NCI-H1092 treated with DMSO at 0.1 percent for 48 hours (cell line): Measurements from ENCODE around the gene GSTM4.
"Not testable (repeated sequence)": the region's sequence is repeated elsewhere in the genome, so short reads cannot be mapped to it uniquely, and the experiment has no call there.

ENCODE experiments used
- DNase-seq: peaks from one replicate; lab custom pipeline; 2025; lab: John Stamatoyannopoulos, UW

Gene GSTM4

GRCh38 chr1:109639841-109640184 is 16.1 kb upstream of the GSTM4 start:
- DNase-seq = no peak

GRCh38 chr1:109640285-109640865 is 15.5 kb upstream of the GSTM4 start:
- peak; percentile 45 for DNase-seq

GRCh38 chr1:109641078-109641740 is 14.7 kb upstream of the GSTM4 start:
- DNase-seq = no peak

GRCh38 chr1:109641861-109642260 is 14.0 kb upstream of the GSTM4 start:
- DNase-seq = no peak

- no peak for DNase-seq
Observed at GRCh38 chr1:109642626-109643025, 13.3 kb upstream of the GSTM4 start.

- peak; percentile 57 for DNase-seq
Observed at GRCh38 chr1:109643385-109644230, 12.3 kb upstream of the GSTM4 start.

- no peak for DNase-seq
Observed at GRCh38 chr1:109644670-109645069, 11.2 kb upstream of the GSTM4 start.

- DNase-seq = peak; percentile 43
Observed at GRCh38 chr1:109649491-109649914, 6.4 kb upstream of the GSTM4 start.

- no peak for DNase-seq
Observed at GRCh38 chr1:109650609-109651008, 5.3 kb upstream of the GSTM4 start.

GRCh38 chr1:109652402-109652801 is 3.5 kb upstream of the GSTM4 start:
- no peak for DNase-seq

- DNase-seq = no peak
Observed at GRCh38 chr1:109653306-109653705, 2.6 kb upstream of the GSTM4 start.

GRCh38 chr1:109654519-109654918 is 1.4 kb upstream of the GSTM4 start:
- DNase-seq = no peak

- no peak for DNase-seq
Observed at GRCh38 chr1:109657395-109657794, 1.5 kb downstream of the GSTM4 start.

GRCh38 chr1:109657970-109658369 is 2.1 kb downstream of the GSTM4 start:
- DNase-seq = no peak

- no peak for DNase-seq
Observed at GRCh38 chr1:109658533-109659042, 2.7 kb downstream of the GSTM4 start.

- DNase-seq = no peak
Observed at GRCh38 chr1:109659145-109659544, 3.2 kb downstream of the GSTM4 start.

GRCh38 chr1:109659997-109660690 is 4.2 kb downstream of the GSTM4 start:
- peak; percentile 28 for DNase-seq

- DNase-seq = not testable (repeated sequence)
Observed at GRCh38 chr1:109660691-109661026, 4.8 kb downstream of the GSTM4 start.

- DNase-seq = no peak
Observed at GRCh38 chr1:109661391-109661790, 5.5 kb downstream of the GSTM4 start.

- no peak for DNase-seq
Observed at GRCh38 chr1:109664671-109665070, 8.8 kb downstream of the GSTM4 start.

- DNase-seq = peak; percentile 33
Observed at GRCh38 chr1:109667452-109668122, 11.7 kb downstream of the GSTM4 start, which contains the start of gene GSTM2. TSS of gene GSTM2 (plus strand) at chr1:109668057. CDS start at chr1:109668116, 59 bp downstream.
